AG04449 (cell line): ENCODE measurements around the gene SPINT2.

ENCODE experiments used
- CTCF ChIA-PET: fragments of 350-600 bp; formaldehyde crosslinking; extraction: SDS; loops from one replicate; lab custom pipeline; 2021; ENCODE audit warnings: antibody characterized with exemption; lab: Yijun Ruan, JAX
- POLR2A ChIA-PET: fragments of 400-600, 350-600 bp; formaldehyde crosslinking; extraction: SDS; loops from one replicate; lab custom pipeline; 2020; ENCODE audit warnings: antibody characterized with exemption, inconsistent platforms; lab: Yijun Ruan, JAX
- DNase-seq: peaks from one replicate; pipeline ENCODE4 v3.0.0-alpha.2; 2010; ENCODE audit warnings: low read depth, low spot score
- H3K4me3 ChIP-seq: 2 replicates; pipeline ENCODE4 v1.5.1; 2011; ENCODE audit warnings: low read depth, mild to moderate bottlenecking, control low read depth, low read length
- CTCF ChIP-seq: IDR thresholded peaks from one replicate; pipeline ENCODE4 v1.5.1; 2011; ENCODE audit warnings: mild to moderate bottlenecking, moderate library complexity, low read length, control low read depth, inconsistent platforms; ENCODE audit not compliant: insufficient read depth; ENCODE audit errors: missing control alignments

Gene SPINT2

GRCh38 chr19:38278751-38279150 lies 14.4 kb downstream of the SPINT2 start:
- TF ChIP-seq CTCF: no peak
- ChIA-PET CTCF (interaction anchor here (0.8 to 1.3 kb wide), 2 partner anchors 27 to 57 kb away, joined by 4 read pairs; partner anchors contain the start of gene CATSPERG), POLR2A (no interaction called here)

GRCh38 chr19:38280030-38280921 lies 15.9 kb downstream of the SPINT2 start:
- POLR2A ChIA-PET: no interaction called here
- TF ChIP-seq CTCF: no peak
- H3K4me3 ChIP-seq: no peak overlapping the region
- CTCF ChIA-PET: interaction anchor here (1.3 kb wide), 1 partner anchor 35 kb away, joined by 4 read pairs; no protein-coding TSS in a partner anchor
- no peak for DNase-seq

More at GRCh38 chr19:38278751-38279150, 14.4 kb downstream of the SPINT2 start:
- no peak for DNase-seq
- H3K4me3 ChIP-seq: no peak overlapping the region

- DNase-seq: no peak
- H3K4me3 ChIP-seq: no peak overlapping the region
- ChIA-PET POLR2A (interaction anchor here (1.0 kb wide), 1 partner anchor 54 kb away, joined by 4 read pairs; the partner anchor contains the start of gene CATSPERG), CTCF (interaction anchor here (1.2 kb wide), 1 partner anchor 16 kb away, joined by 3 read pairs; no protein-coding TSS in a partner anchor)
- TF ChIP-seq CTCF: no peak
These were observed 17.6 kb downstream of the SPINT2 start for GRCh38 chr19:38281811-38282566.

GRCh38 chr19:38283271-38283670 lies 18.9 kb downstream of the SPINT2 start:
- CTCF ChIA-PET: interaction anchor here (0.8 kb wide), 1 partner anchor 26 kb away, joined by 3 read pairs; no protein-coding TSS in a partner anchor
- H3K4me3 ChIP-seq: no peak overlapping the region
- no peak for DNase-seq
- no peak for TF ChIP-seq CTCF
- POLR2A ChIA-PET: no interaction called here

- no peak overlapping the region for H3K4me3 ChIP-seq
- CTCF ChIA-PET: interaction anchor here (1.1 to 1.3 kb wide), 2 partner anchors 41 to 90 kb away, joined by 3 read pairs; partner anchors contain the start of gene PSMD8
- DNase-seq: no peak
- POLR2A ChIA-PET: no interaction called here
- TF ChIP-seq CTCF: no peak
These were observed 20.0 kb downstream of the SPINT2 start for GRCh38 chr19:38284422-38284821.
